NCI-H2081 treated with DMSO at 0.1 percent for 48 hours (cell line): ENCODE results near the gene ITGA7.

Experiments
- DNase-seq: peaks from one replicate; lab custom pipeline; 2025; lab: John Stamatoyannopoulos, UW

ITGA7 gene

GRCh38 chr12:55736076-55736475 is 28.4 kb upstream of the ITGA7 start:
- no peak for DNase-seq

- DNase-seq = no peak
Observed at GRCh38 chr12:55734595-55734994, 26.9 kb upstream of the ITGA7 start.

GRCh38 chr12:55733858-55734257 is 26.2 kb upstream of the ITGA7 start:
- DNase-seq = no peak

- DNase-seq = no peak
Observed at GRCh38 chr12:55733021-55733555, 25.4 kb upstream of the ITGA7 start.

- no peak for DNase-seq
Observed at GRCh38 chr12:55732288-55732687, 24.6 kb upstream of the ITGA7 start.

- no peak for DNase-seq
Observed at GRCh38 chr12:55729819-55730818, 22.4 kb upstream of the ITGA7 start.

- no peak for DNase-seq
Observed at GRCh38 chr12:55728939-55729818, 21.5 kb upstream of the ITGA7 start, which contains the start of gene CD63. CD63 (minus strand) TSS chr12:55729009; CDS start chr12:55728341, 668 bp downstream.

- DNase-seq = no peak
Observed at GRCh38 chr12:55728186-55728938, 20.7 kb upstream of the ITGA7 start.

GRCh38 chr12:55727643-55728185 is 20.0 kb upstream of the ITGA7 start:
- no peak for DNase-seq

GRCh38 chr12:55726971-55727370 is 19.3 kb upstream of the ITGA7 start:
- DNase-seq = no peak

- no peak for DNase-seq
Observed at GRCh38 chr12:55725556-55725955, 17.9 kb upstream of the ITGA7 start.

- DNase-seq = no peak
Observed at GRCh38 chr12:55724940-55725309, 17.2 kb upstream of the ITGA7 start.

GRCh38 chr12:55724226-55724939 is 16.7 kb upstream of the ITGA7 start:
- no peak for DNase-seq

- DNase-seq = no peak
Observed at GRCh38 chr12:55723516-55724225, 16.0 kb upstream of the ITGA7 start.

- DNase-seq = no peak
Observed at GRCh38 chr12:55722948-55723347, 15.2 kb upstream of the ITGA7 start.

GRCh38 chr12:55721601-55722213 is 14.0 kb upstream of the ITGA7 start:
- no peak for DNase-seq

GRCh38 chr12:55720894-55721444 is 13.3 kb upstream of the ITGA7 start:
- no peak for DNase-seq

GRCh38 chr12:55720071-55720564 is 12.4 kb upstream of the ITGA7 start, which contains the start of gene RDH5:
RDH5 (plus strand) TSS chr12:55720393; CDS start chr12:55721185, 792 bp downstream.
- no peak for DNase-seq

GRCh38 chr12:55719371-55719770 is 11.7 kb upstream of the ITGA7 start:
- no peak for DNase-seq
